HG02623 (cell line): Measurements from ENCODE around the gene HDGF.
A peak's percentile ranks its signal among the peaks of the same experiment; 100 is the strongest.
"Not testable (repeated sequence)": the region's sequence is repeated elsewhere in the genome, so short reads cannot be mapped to it uniquely, and the experiment has no call there.

Experiments used
- ATAC-seq: cut with Tn5 transposase; IDR thresholded peaks from one replicate; pipeline ENCODE4 v1.9.1; 2021; ENCODE audit warnings: moderate library complexity; ENCODE audit not compliant: unreplicated experiment

Gene HDGF

GRCh38 chr1:156767101-156767878 lies 15.8 kb upstream of the HDGF start, which contains the start of gene PRCC:
Gene PRCC, plus strand, starts transcription at chr1:156767535. Its CDS starts 237 bp downstream, at chr1:156767772.
- ATAC-seq, result peak; percentile 92

GRCh38 chr1:156766298-156767100 lies 15.0 kb upstream of the HDGF start:
- peak; percentile 2 for ATAC-seq

GRCh38 chr1:156765666-156766065 lies 14.2 kb upstream of the HDGF start:
- no peak for ATAC-seq

DNA sequence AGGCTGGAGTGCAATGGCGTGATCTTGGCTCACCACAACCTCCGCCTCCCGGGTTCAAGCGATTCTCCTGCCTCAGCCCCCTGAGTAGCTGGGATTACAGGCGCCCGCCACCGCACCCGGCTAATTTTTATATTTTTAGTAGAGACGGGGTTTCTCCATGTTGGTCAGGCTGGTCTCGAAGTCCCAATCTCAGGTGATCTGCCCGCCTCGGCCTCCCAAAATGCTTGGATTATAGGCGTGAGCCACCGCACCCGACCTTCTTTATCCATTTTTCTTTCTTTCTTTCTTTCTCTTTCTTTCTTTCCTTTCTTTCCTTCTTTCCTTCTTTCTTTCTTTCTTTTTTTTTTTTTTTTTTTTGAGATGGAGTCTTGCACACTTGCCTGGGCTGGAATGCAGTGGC lies 13.7 kb upstream of the HDGF start:
- not testable (repeated sequence) for ATAC-seq

DNA sequence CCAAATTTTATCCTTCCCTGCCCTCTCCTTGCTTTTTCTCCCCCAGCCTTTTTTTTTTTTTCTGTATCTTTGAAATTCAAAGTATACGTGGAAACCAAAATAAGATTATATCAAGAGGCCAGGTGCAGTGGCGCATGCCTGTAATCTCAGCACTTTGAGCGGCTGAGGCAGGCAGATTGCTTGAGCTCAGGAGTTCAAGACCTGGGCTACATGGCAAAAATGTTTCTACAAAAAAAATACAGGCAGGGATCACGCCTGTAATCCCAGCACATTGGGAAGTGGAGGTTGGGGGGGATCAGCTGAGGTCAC lies 9.3 kb upstream of the HDGF start:
- no peak for ATAC-seq

DNA sequence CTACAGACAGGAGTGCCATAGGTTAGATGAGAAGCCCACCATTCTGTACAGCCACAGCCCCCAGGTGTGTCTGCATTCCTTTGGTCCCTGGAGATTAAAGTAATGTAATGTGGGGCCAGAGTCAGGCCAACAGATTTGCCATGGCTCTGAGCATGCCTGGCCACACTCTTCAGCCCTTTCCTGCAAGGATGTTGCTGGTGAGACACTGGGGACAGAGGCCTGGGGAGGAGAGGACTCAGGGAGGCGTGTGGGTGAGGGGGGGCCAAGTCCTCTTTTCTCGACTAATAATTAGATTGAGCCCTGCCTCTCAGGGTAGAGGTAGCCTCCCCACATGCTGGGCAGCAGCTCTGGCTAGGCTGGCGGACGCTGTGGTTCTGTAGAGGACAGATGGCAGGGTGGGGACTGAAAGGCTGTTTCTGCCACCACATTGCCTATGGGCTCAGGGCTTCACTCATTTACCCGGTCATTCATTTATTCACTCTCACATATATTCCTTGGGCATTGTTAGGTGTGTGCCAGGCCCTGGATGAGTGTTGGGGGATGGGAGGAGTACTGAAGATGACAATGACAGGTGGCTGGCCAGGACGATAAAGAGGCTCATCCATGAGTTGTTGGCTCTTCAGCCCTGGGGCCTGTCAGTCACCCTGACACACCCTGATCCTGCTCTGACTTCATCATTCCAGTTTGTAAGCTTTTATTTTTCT lies 8.8 kb upstream of the HDGF start:
- no peak for ATAC-seq

GRCh38 chr1:156757572-156758253 lies 6.2 kb upstream of the HDGF start:
- not testable (repeated sequence) for ATAC-seq

- ATAC-seq, result no peak
Measured at GRCh38 chr1:156756355-156756754, 4.9 kb upstream of the HDGF start.

DNA sequence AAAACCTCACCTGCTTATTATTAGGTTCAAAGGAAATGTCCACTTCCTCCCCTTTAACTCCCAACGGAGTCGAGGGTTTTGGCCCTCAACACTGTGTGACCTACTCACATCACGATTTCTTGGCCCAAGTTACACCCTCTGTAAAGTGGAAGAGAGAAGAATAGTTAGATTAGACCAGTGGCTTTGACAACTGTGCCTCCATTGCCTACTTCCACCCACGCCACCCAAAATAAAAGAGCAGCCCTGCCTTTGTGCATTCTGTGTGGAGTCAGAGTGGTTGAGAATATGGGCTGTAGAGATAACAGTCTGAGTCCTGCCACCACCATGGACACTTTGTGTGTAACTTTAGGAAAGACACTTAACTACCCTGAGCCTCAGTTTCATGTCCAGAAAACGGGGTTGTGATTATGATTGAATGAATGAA lies 4.1 kb upstream of the HDGF start:
- no peak for ATAC-seq

DNA sequence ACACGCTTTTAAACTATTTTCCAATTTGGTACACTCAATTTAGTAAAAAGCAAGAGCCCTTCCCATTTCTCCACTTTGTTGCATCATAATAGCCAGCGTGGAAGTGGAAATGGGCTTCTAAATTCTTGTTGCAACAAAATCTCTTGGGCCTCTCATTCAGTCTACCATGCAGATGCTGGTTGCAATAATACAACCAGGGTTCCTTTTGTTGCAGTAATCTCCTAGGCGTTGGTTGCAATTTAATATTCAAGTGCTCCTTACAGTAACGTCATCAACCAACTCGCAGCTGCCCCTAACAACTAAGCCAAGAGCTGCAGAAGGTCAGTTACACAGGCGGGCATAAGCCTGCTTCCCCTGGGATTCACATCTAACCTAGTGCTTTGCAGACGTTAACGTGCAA lies 2.7 kb upstream of the HDGF start:
- ATAC-seq, result no peak

DNA sequence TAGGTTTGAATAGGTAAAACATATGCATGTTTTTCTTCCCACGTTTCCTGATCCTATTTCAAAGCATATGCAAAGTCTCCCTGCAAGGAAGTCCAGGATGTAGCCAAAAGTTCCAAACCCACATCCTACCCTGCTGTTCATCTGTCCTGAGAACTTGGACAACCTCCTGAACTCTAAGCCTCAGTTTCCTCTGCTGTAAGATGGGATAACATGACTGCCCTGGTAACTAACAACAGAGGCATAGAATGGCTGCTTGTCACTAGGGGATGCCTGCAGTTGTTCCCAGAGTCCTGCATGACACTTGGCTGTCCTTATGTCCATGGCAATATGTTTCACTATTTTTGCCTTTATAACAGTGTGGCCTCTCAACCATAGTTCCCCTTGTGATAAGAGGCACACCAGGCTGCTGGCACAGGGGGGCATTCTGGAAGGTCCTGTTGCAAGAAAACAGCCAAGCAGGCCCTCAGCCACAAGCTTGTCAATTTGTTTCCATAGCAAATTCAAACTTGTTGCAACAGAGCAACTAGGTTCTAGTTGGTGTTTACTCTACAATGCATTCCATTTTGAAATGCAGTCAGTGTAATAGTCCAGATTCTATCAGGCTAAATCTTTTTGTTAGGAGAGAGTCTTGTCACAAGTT lies 1.5 kb upstream of the HDGF start:
- no peak for ATAC-seq

DNA sequence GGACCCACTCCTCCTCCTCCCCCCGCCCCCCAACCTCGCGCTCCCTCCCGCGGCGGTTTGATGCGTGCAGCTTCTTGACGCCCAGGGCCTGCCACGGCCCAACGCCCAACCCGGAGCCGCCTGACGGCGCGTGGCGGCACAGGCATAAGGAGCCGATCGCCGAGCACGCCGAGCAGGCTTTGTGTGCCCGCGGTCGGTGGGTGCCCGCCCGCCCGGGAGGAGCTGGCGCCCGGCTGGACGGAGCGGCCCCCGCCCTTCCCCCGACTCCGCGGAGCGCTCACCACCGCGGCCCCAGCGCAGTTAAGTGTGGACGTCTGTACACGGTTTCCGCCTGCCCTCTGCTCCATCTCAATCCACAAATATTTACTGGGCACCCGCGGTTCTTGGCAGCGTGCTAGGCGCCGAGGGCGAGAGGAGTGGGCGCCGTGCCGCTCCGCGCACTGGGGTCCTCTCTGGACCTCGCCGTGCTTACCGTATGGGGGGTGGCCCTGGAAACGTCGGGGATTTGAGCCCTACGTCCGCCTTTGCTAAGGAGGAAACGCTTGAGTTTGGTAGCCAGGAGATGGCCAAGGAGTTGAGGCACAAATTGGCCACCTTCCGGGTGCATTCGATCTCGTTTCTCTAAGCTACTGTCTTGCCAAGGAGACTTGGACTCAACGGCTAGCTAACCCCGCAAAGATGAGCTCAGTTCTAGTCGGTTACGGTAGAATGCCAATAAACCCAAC lies 444 bp upstream of the HDGF start:
- peak; percentile 51 for ATAC-seq

DNA sequence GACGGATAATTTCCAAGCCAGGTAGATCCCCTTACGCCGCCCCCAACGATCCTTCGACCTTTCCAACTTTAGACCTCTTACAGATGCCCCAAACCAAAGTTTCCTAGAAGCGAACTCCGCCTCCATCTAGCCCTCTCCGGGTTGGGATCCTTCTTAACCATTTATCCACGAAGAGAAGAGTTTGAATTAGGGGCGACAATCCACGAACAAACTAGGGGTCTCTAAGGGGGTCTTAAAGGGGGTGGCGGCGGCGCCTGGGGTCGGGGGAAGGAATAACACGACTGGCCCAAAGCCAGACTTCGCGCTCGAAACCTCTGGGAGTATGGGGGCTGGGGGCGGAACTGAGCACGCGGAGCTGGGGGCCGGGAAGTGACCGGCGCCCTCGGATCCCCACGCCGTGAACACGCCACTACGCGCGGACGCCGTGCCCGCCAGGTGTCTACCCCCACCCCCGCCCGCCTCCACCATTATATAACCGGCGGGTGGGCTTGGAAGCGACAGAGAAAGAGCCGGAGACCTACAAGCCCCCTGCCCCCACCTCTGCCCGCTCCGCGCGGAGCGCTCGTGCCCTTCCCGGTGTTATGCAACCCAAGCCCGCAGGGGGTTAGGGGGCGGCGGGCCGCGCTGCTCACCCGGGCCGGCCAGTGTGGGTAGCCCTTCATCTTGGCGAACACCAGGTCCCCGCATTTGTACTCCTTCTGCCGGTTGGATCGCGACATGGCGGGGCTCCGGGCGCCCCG lies 594 bp downstream of the HDGF start:
- peak; percentile 12 for ATAC-seq

DNA sequence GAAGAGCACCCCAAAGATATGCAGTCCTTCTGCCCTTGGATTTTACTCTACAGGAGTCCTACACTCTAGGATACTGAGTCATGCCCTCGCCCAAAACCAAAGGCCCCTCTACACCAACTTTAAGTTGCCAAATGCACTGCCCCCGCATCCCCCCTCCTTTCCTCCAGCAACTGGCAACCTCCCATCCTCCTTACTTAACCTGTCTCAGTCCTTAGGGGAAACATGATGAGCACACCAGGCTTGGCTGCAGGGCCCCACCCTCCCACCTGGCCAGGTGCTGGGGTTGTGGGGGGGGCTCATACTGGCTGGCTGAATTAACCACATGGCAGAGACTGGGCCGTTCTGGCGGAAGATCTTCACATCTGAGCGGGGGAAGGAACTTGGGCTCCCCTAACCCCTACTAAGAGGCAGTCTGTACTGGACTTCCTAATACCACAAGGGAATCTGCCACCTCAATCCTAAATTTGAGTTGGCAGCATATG lies 1.2 kb downstream of the HDGF start:
- no peak for ATAC-seq

DNA sequence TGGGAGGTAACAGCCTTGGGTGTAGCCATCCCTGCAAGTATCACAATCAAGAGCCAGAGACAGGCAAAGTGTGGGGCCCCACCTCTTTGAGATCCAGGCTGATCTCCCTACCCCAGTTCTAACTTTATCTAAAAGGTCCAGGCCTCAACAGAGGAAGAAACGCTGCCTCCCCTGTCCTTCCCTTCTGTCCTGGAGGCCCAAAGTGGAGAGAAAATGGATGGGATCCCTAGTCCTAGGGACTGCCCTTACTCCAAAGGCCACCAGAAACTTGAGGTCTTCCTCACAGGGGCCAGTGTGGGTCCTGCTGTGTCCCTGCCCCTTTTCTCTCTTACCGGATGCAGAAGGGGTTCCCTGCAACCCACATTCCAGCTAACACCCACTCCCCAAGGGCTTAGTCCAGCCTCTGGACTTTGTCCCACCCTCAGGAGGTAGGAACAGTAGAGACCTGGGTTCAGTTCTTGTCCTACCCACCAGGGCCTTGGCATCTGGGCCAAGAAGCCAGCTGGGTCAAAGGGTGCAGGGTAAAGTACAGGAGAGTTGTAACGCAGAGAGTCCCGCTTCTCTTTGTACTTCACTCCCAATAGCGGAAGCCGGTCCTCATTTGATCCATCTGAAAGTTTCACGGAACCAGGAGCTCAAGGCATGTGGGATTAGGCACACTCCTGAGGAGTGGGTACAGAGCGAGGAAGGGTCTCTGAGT lies 1.9 kb downstream of the HDGF start:
- no peak for ATAC-seq

DNA sequence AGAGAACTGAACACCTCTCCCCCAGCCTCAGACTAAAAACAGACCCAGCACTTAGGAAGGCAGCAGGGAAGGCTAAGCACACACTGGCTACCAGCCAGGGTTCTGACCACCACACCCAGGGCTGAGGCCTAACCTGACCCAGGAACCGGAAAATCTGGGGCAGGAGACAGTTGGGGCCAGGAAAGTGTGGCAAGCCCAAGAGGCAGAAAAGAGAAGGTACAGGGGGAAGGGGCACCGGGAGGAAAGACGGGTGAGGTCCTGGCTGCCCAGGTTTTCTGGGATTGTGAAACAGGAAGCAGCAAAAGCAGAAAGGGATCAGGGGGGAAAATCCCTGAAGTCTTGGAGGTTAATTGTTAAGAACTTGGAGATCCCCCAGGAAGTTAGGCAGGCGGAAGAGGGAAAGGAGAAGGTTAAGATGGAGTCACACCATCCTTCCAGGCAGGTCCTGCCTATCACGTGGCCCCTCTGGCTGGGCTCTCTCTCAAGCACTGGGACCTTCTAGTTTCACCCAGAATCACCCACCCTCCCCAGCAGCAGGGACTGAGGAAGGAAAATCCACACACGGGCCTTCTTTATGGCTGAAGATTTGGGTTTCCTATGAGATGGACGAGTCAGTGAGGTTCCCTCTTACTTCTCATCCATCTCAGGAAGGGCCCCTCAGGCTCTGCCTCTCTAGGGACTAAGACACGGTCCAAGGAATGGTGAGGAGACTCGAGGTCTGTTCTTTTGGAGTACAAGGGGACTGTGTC lies 2.6 kb downstream of the HDGF start:
- ATAC-seq, result no peak

DNA sequence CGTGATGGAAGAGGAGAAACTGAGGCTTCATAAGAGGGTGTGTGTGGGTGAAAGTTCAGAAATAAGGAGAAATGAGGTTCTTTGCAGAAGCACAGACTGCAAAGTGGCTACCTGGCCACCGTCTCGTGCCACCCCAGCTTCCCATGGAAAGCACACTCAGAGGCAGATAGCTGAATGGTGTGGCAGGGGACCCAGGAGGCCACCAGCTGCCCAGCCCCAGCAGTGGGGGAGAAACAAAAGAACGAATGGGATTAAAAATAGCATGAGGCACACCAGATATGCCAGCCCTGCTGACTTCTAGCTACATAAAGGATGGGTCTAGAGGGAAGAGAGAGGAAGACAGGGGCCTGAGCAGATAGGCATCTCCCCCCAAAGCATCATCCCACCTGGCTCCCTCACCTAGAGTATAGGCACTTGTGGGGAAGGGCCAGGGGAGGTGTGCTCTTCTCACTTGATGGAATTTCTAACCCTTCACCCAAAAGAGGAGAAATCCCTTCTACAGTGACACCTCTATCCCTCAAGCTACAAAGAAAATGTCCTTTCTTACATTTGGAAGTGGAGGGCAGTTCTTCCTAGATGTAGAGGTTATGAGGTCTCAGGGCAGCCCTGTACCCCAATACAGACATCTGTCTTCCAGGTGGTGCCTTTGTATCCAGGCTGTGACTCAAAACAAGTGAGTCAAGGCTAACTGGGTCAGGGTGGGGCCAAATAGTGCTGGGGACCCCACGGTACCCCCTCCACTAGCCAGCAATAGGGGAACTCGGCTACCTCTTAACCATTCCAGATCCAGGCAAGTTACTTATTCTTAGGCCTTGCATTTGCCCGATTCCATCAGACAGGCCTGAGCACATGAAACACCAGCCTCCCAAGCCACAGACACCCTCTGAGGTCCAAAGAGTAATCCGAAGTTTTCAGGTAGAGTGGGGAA lies 3.5 kb downstream of the HDGF start:
- no peak for ATAC-seq
